Activated T-helper 9 cell treated with anti-CD3 and anti-CD28 coated beads, Interleukin-2, amount 50 U/mL, for 16 hours (primary cell): ENCODE data around the gene ZAR1L.

Source experiments
- DNase-seq: peaks from one replicate; pipeline ENCODE4 v3.0.0-alpha.2; 2020; ENCODE audit warnings: low read depth

Gene ZAR1L

DNA sequence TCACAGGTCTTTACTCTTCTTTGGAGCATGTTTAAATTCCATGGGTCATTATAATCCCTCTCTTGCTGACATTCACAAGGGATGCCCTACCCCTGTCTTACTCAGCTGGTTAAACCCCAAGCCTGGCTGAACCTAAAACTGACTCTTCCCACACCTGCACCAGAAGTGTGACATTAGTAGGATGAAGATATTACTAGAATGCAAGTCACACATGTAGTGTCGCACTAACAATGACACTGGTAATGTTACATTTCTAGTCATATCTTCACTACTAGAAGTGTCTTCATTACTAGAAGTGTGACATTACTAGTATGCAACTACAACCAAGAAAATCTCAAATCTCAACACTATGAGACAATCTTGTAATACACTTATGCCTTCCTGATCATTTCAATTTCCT is 14.2 kb downstream of the ZAR1L start:
- DNase-seq = no peak

GRCh38 chr13:32300406-32300805 is 14.8 kb downstream of the ZAR1L start:
- no peak for DNase-seq

DNA sequence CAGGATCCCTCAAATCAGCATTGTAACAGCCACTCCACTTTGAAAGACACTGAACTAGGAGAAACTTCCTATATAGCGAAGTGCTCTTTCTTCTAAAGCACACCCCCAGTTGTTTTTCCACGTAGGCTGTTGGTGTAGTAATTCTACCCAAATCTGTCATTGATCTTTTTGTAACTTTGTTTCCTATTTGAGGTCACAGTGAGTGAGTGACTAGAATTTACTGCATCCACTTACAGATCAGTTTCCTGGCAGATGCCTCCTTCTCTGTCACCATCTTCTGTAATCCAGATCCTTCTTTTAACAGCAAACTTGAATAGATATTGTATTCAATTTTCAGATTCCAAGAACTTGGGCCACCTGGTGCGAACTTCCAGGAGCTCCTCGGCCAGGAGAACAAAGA is 15.3 kb downstream of the ZAR1L start:
- no peak for DNase-seq

DNA sequence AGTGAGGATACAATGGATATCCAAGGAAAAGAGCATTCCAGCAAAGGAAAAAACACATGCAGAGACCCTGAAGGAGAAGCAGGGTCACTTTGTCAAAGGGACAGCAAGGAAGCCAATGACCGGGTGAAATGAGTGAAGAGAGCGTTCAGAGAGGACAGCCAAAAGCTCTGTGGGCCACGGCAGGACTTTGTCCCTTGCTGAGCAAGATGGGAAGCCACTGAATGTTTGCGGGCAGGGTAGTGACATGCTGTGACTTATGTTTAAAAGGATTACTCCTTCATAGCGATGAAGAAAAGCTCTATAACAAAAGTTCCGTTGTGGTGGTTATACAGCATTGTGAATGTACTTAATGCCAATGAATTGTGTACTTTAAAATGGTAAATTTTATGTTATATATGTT is 16.5 kb downstream of the ZAR1L start:
- no peak for DNase-seq

GRCh38 chr13:32297206-32297605 is 18.0 kb downstream of the ZAR1L start:
- no peak for DNase-seq

DNA sequence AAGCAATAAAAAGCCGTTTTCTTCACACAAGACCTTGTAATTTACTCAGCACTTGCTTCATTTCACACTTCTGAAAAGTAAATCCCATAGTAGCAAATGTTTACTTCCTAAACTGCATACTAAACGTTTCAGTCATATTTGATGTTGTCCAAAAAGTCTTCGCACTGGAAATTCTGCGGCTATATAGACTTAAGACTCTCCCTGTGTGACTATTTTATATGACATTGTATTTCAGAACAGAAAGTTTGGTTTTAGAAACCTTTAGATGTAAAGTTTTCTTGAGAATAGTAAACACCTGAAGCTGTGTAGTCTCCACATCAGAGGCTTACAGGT is 29.6 kb downstream of the ZAR1L start:
- DNase-seq = no peak

DNA sequence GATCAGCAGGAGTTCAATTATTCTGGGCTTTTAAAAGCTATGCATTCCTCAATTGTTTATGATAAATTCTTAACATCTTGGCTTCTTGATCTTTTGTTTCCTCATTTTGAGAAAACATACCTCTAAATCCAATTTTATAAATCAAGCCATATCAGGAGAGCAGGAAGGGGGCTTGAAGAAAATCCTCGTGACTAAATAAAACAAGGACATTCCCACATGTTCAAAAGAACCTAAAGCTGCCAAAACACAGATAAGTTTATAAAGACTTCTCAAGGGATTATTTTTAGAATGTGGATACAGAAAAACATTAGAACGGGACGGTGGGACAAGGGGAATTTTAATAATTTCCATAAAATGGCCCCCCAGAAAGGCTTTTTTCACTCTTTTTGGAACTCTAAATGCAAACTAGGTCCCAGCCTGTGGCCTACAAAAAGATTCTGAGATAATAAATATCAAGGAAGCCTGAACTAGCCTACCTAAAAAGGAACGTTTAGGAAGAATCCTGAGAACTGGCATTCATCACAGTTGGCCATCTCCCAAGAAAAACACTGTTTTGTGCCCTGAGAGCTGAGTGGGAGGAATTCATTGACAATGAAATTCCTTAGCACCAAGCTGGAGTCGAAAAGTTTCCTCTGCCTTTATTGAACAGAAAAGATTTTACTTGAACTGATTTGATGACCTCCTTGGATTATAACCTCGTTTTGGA is 30.1 kb downstream of the ZAR1L start:
- DNase-seq = no peak

- DNase-seq = no peak
Measured at GRCh38 chr13:32282096-32282711, 33.0 kb downstream of the ZAR1L start.

- DNase-seq = no peak
Measured at GRCh38 chr13:32281096-32281495, 34.1 kb downstream of the ZAR1L start.

- no peak for DNase-seq
Measured at GRCh38 chr13:32278426-32278825, 36.7 kb downstream of the ZAR1L start.

- no peak for DNase-seq
Measured at GRCh38 chr13:32277839-32278238, 37.3 kb downstream of the ZAR1L start.

GRCh38 chr13:32272021-32272683 is 43.0 kb downstream of the ZAR1L start:
- DNase-seq = no peak

DNA sequence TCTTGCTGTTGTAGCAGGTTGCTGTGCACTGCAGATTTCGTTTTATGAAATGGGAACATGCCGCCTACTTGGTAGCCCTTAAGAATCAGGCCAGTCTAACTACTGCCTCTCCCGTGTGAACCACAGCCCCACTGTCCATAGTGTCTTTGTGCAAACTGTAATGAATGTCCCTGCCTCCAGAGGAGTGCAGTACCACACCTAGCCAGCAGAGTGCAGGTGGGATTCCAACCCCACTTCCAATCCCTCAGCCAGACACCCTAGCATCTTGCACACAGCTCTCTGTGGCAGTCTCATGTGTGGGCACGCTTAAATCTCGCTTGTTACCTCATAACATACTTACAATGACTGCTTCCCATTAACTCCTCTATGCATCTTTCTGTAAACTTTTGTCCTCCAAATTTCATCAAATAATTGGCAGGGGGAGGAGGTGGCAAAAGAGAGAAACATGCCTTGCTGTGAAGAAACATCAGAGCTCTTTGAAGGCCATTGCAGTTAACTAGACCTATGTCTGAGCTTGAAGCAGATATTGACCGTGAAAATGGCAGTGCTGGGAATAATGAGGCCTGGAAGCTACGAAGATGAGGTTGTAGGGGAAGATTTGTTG is 47.2 kb downstream of the ZAR1L start:
- DNase-seq = peak; percentile 10

DNA sequence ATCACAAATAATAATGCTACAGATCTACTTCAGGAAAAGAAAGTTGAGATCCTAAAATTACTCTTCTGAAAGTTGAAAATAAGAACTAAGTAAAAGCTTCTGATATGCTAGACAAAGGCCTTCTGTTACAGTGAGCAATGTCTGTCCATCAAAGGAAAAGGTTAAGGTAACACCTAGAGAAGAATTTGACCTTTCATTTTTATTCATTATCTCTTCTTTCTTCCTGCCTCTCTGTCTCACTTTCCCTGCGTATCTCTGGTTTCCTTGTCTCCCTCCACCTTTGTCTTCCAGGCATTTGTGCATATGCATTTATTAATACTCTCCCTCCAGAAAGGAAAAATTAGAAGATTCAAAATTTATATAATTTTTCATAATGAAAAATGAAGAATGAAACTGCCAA is 49.0 kb downstream of the ZAR1L start:
- DNase-seq = no peak

GRCh38 chr13:32265726-32266125 is 49.4 kb downstream of the ZAR1L start:
- no peak for DNase-seq

GRCh38 chr13:32264407-32264806 is 50.8 kb downstream of the ZAR1L start:
- no peak for DNase-seq

DNA sequence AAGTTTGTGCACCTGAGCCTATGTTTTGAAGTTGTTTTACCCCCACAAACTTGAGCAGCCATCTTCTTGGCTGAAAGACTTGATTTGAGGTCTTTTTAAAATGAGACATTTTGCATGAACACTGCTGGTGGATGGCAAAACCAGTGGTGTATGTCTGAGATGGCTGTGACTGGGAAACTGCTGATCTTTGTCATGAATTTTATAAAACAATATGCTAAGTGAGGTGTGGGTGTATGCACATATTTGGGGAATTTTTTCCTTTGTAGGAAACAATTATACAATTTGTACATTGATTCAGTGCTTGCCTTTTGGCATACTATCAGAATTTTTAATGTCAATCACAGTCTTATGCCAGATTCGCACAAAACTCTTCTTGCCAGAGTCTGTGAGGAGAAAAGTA is 52.5 kb downstream of the ZAR1L start:
- DNase-seq = no peak

DNA sequence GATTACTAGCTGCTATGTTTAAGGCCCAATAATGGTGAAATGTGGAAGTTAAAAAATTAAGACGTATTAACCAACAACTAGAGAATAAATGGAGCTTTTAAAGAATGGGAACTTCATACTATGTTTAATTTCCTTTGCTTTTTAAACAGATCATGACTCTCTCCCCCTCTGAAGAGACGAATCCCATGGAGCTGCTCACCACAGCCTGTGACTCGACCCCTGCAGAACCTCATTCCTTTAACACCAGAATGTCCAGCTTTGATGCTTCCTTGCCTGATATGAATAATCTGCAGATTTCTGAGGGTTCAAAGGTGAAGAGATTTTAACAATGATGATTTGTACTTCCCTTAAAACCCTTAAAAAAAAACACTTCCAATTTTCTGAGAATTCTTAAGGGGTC is 53.0 kb downstream of the ZAR1L start:
- DNase-seq = no peak

DNA sequence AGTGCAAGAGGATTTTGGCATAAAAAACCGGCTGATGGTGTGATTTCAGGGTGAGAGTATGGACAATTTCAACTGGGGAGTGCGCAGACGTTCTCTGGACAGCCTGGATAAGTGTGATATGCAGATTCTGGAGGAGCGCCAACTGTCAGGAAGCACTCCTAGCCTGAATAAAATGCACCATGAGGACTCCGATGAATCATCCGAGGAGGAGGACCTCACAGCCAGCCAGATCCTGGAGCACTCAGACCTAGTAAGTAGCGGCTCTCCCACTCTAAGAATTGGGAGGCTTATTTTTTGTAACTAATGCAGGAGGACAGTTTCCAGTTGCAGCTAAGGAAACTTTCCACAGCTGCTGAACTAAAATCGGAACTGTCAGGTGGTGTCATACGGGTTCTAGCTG is 53.6 kb downstream of the ZAR1L start:
- DNase-seq = no peak

- no peak for DNase-seq
Measured at GRCh38 chr13:32259116-32259515, 56.0 kb downstream of the ZAR1L start.

DNA sequence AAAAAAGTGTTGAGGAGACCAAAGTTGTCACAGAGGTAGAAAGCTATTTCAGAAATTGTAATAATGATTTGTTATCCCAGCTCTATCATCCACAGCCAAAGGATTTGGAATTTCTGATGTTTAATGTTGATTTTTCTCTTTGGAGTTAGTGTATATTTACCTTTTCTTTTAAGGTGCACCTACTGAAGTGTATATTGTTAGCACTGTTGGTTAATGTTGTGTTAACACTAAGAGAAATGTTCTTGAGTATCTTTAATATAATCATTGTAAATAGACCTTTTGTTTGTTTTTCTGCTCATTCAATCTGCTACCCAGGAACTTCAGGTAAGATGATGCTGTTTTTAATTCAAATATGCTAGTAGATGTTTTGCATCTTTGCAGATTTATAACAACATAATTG is 57.5 kb downstream of the ZAR1L start:
- no peak for DNase-seq

GRCh38 chr13:32256243-32256642 is 58.9 kb downstream of the ZAR1L start:
- no peak for DNase-seq

- DNase-seq = no peak
Measured at GRCh38 chr13:32255724-32256109, 59.4 kb downstream of the ZAR1L start.
